Measurements from ENCODE around the gene CTBP2.

DNA sequence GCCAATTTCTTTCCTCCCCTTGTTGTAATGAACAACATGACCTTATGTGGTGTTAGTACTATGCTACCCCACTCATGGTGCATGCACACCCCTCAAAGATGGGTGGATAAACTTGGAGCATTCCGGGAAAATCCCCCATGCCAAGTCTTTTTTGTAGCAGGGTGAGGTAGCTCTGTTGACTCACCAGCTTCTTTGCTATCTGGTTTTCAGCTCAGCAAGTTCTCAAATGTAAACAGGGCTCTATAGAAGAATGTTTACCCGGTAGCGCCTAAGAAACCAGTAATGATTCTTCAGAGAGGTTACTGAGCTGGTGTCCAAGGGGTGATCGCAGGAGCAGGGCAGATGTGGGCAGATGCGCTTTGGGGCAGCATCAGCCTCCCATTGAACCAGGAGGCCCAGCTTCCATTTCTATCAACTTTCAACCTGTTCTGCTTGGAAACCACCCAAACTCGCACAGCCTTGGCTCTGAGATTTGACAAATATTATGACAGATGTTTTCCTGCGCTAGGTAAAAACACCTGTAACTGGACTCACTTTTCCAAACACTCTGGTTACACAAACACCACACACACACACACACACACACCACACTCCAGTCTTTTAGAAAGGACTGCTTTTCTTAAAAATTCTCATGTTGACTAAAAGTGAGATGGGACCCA is 130.7 kb downstream of the CTBP2 start:
- TF ChIP-seq POLR2AphosphoS5 (IDR thresholded peaks at IDR 0.05; ENCODE audit: low read length) (no peak), SPI1 (IDR thresholded peaks at IDR 0.05; ENCODE audit: borderline replicate concordance, insufficient read depth, low read depth, low read length) (no peak), BHLHE40 (IDR thresholded peaks at IDR 0.05; ENCODE audit: borderline replicate concordance in 1 of 2, low read depth in 2 of 2, low read length in 1 of 2) (no peak), MXI1 (IDR thresholded peaks at IDR 0.05; ENCODE audit: low read depth, low read length) (no peak), FOXK2 (IDR thresholded peaks at IDR 0.05) (no peak), TBL1XR1 (IDR thresholded peaks at IDR 0.05; ENCODE audit: low read depth, low read length) (no peak), CHD1 (IDR thresholded peaks at IDR 0.05; ENCODE audit: low read depth, low read length) (no peak), PAX8 (IDR thresholded peaks at IDR 0.05) (no peak)
- TF ChIP-seq, protein P1, sequence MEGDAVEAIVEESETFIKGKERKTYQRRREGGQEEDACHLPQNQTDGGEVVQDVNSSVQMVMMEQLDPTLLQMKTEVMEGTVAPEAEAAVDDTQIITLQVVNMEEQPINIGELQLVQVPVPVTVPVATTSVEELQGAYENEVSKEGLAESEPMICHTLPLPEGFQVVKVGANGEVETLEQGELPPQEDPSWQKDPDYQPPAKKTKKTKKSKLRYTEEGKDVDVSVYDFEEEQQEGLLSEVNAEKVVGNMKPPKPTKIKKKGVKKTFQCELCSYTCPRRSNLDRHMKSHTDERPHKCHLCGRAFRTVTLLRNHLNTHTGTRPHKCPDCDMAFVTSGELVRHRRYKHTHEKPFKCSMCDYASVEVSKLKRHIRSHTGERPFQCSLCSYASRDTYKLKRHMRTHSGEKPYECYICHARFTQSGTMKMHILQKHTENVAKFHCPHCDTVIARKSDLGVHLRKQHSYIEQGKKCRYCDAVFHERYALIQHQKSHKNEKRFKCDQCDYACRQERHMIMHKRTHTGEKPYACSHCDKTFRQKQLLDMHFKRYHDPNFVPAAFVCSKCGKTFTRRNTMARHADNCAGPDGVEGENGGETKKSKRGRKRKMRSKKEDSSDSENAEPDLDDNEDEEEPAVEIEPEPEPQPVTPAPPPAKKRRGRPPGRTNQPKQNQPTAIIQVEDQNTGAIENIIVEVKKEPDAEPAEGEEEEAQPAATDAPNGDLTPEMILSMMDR (IDR thresholded peaks at IDR 0.05 in 2 of 3, conservative IDR thresholded peaks at IDR 0.05 in 1 of 3; ENCODE audit: control insufficient read depth in 2 of 3, extremely low read depth in 1 of 3, insufficient read depth in 1 of 3, low read depth in 3 of 3, low read length in 3 of 3), result no peak

Measured in GM12878 (cell line).